CD14-positive monocyte (primary cell): ENCODE data around the gene MALSU1. TPM values are rescaled to one million over a fixed set of nuclear protein-coding genes. Genes with fewer than 3 reads are reported as not detected.

Experiments
- DNase-seq, 3 donors: peaks; one replicate each; pipeline ENCODE4 v3.0.0-alpha.2; 2011 to 2022
- H2AFZ ChIP-seq: 2 replicates; pipeline ENCODE4 v1.6.0; 2012; ENCODE audit warnings: mild to moderate bottlenecking, low read depth, low read length, inconsistent platforms; ENCODE audit not compliant: insufficient read depth, poor library complexity, severe bottlenecking
- H3K27ac ChIP-seq, 2 donors: 1 replicate in 1 of 2; 2 replicates in 1 of 2; pipeline ENCODE4 v1.5.1; 2012 to 2013; ENCODE audit warnings: low read length in 2 of 2, control low read depth in 1 of 2, inconsistent platforms in 1 of 2, low read depth in 1 of 2, mild to moderate bottlenecking in 1 of 2
- H3K27me3 ChIP-seq, 2 donors: one replicate each; pipeline versions ENCODE4 v1.6.0 to v1.6.1; 2011 to 2013; ENCODE audit warnings: low read length in 2 of 2; ENCODE audit not compliant: control insufficient read depth in 2 of 2, insufficient read depth in 2 of 2
- H3K36me3 ChIP-seq, 2 donors: replicated peaks in 1 of 2; 1 replicate in 1 of 2; 2 replicates in 1 of 2; pipeline versions ENCODE4 v1.5.1 to v1.6.1; 2012 to 2013; ENCODE audit warnings: low read length in 2 of 2, control low read depth in 1 of 2, inconsistent platforms in 1 of 2, mild to moderate bottlenecking in 1 of 2; ENCODE audit not compliant: insufficient read depth in 2 of 2, control insufficient read depth in 1 of 2
- H3K4me1 ChIP-seq, 2 donors: 1 replicate in 1 of 2; 2 replicates in 1 of 2; pipeline versions ENCODE4 v1.5.1 to v1.6.1; 2012 to 2013; ENCODE audit warnings: low read length in 2 of 2, control low read depth in 1 of 2, inconsistent platforms in 1 of 2, mild to moderate bottlenecking in 1 of 2, moderate library complexity in 1 of 2; ENCODE audit not compliant: insufficient read depth in 2 of 2, control insufficient read depth in 1 of 2
- H3K4me2 ChIP-seq: replicated peaks from 2 replicates; pipeline ENCODE3; 2012; ENCODE audit warnings: low read length, moderate library complexity, mild to moderate bottlenecking; ENCODE audit not compliant: poor library complexity, severe bottlenecking; ENCODE audit errors: extremely low read depth
- H3K4me3 ChIP-seq, 3 experiments: fragments of 200-600 bp in 1 of 3; sonication (generic) in 1 of 3; replicated peaks in 1 of 3; 1 replicate in 2 of 3; 2 replicates in 1 of 3; pipeline ENCODE4 v1.5.1; 2011 to 2013; ENCODE audit warnings: low read length in 3 of 3, mild to moderate bottlenecking in 3 of 3, control low read depth in 2 of 3, low read depth in 2 of 3, inconsistent platforms in 1 of 3, moderate library complexity in 1 of 3
- H3K79me2 ChIP-seq: 2 replicates; pipeline ENCODE4 v1.6.0; 2012; ENCODE audit warnings: mild to moderate bottlenecking, control low read depth, inconsistent platforms, low read length, moderate library complexity; ENCODE audit not compliant: insufficient read depth
- H3K9ac ChIP-seq: 2 replicates; pipeline ENCODE4 v1.6.0; 2017; ENCODE audit warnings: low read length, mild to moderate bottlenecking; ENCODE audit not compliant: insufficient read depth, poor library complexity, severe bottlenecking
- H3K9me3 ChIP-seq, 2 donors: replicated peaks in 1 of 2; 1 replicate in 1 of 2; 2 replicates in 1 of 2; pipeline versions ENCODE4 v1.5.1 to v1.6.1; 2012 to 2013; ENCODE audit warnings: low read length in 2 of 2, control low read depth in 1 of 2; ENCODE audit not compliant: control insufficient read depth in 1 of 2, insufficient read depth in 1 of 2
- H4K20me1 ChIP-seq: 2 replicates; pipeline ENCODE4 v1.6.0; 2012; ENCODE audit warnings: mild to moderate bottlenecking, low read length, control low read depth, moderate library complexity; ENCODE audit not compliant: insufficient read depth
- H3K27ac Mint-ChIP-seq, 7 donors: one replicate each; pipeline ENCODE4 v1.8.0; 2020; ENCODE audit warnings: mild to moderate bottlenecking in 7 of 7, mixed read lengths in 7 of 7, moderate library complexity in 6 of 7, inconsistent platforms in 2 of 7
- H3K27me3 Mint-ChIP-seq, 3 donors: one replicate each; pipeline ENCODE4 v1.8.0; 2021 to 2022; ENCODE audit warnings: low read depth in 3 of 3, mild to moderate bottlenecking in 3 of 3, mixed read lengths in 3 of 3, moderate library complexity in 3 of 3, inconsistent platforms in 1 of 3
- H3K36me3 Mint-ChIP-seq, 2 donors: one replicate each; pipeline ENCODE4 v1.8.0; 2020; ENCODE audit warnings: mixed read lengths in 2 of 2, inconsistent platforms in 1 of 2, mild to moderate bottlenecking in 1 of 2
- H3K4me1 Mint-ChIP-seq: one replicate; pipeline ENCODE4 v1.8.0; 2020; ENCODE audit warnings: mild to moderate bottlenecking, mixed read lengths
- H3K4me3 Mint-ChIP-seq, 2 donors: one replicate each; pipeline ENCODE4 v1.8.0; 2020; ENCODE audit warnings: mild to moderate bottlenecking in 2 of 2, mixed read lengths in 2 of 2, moderate library complexity in 1 of 2
- H3K9me3 Mint-ChIP-seq, 7 donors: one replicate each; pipeline ENCODE4 v1.8.0; 2020 to 2022; ENCODE audit warnings: mixed read lengths in 7 of 7, mild to moderate bottlenecking in 6 of 7, moderate library complexity in 6 of 7, inconsistent platforms in 2 of 7
- CTCF ChIP-seq: fragments of 200-600 bp; IDR thresholded peaks from one replicate; pipeline ENCODE4 v1.8.0; 2022; ENCODE audit warnings: antibody characterized with exemption, mild to moderate bottlenecking
- WGBS: methylation state at CpG from one replicate; pipeline ENCODE4 v1.1.5; 2013; ENCODE audit warnings: missing lambda C conversion rate; ENCODE audit not compliant: insufficient coverage; 5-methylcytosine and 5-hydroxymethylcytosine counted together
- intact Hi-C, 2 donors: fragments of 100-400 bp; cut with micrococcal nuclease; formaldehyde crosslinking; loops; one replicate each; pipeline versions ENCODE4 v1.15.0 to v1.15.1; 2023
- polyA plus RNA-seq, 3 donors: library from polyadenylated mRNA; depleted of rRNA in 1 of 3; unstranded in 2 of 3; stranded (reverse) in 1 of 3; fragments of 300-500 nt in 2 of 3; fragments of >200 nt in 1 of 3; fragmentation: Illumina TruSeq in 2 of 3; gene quantifications; 1 replicate in 2 of 3; 2 replicates in 1 of 3; pipeline ENCODE4 v1.2.3, GENCODE V29; 2012 to 2021

MALSU1 gene
- polyA plus RNA-seq, 3 donors: 16.8 to 41.5 (median 41.4) TPM

- Histone ChIP-seq H4K20me1 (no peaks in the 10 kb centered on the region), H3K36me3 (no peaks in the 10 kb centered on the region), H3K27me3 (no peaks in the 10 kb centered on the region), H3K9me3 (no peaks in the 10 kb centered on the region), H3K27ac (peak overlapping the region in 1 of 2 donors; percentile 76), H3K4me1 (peaks cover 12 to 26% of the 10 kb centered on the region in 2 donors), H3K79me2 (no peaks in the 10 kb centered on the region), H2AFZ (peak overlapping the region; percentile 75), H3K4me3 (peak overlapping the region in 1 of 3 experiments; percentile 79), H3K9ac (no peak overlapping the region), H3K4me2 (peak overlapping the region; percentile 77)
- WGBS: no CpG with 5 or more reads among the region's 6 CpGs
- intact Hi-C loops: no loop called here
- H3K27ac Mint-ChIP-seq: no peak overlapping the region
- H3K27me3 Mint-ChIP-seq: peaks cover 0 to 1% (median 0%) of the 10 kb centered on the region in 3 donors
- no peak for DNase-seq
- peaks cover 23% of the 10 kb centered on the region for H3K4me1 Mint-ChIP-seq
- no peaks in the 10 kb centered on the region for H3K9me3 Mint-ChIP-seq
- no peak for TF ChIP-seq CTCF
- peaks cover 0 to 3% of the 10 kb centered on the region in 2 donors for H3K36me3 Mint-ChIP-seq
- peak overlapping the region; percentile 84 to 93 for H3K4me3 Mint-ChIP-seq
These were observed 46.5 kb downstream of the MALSU1 start for GRCh38 chr7:23345601-23346000.

- H3K27me3 Mint-ChIP-seq: no peaks in the 10 kb centered on the region
- no peaks in the 10 kb centered on the region for H3K9me3 Mint-ChIP-seq
- no peaks in the 10 kb centered on the region for H3K27me3 ChIP-seq
- peak overlapping the region in 1 of 2 donors; percentile 76 for H3K27ac ChIP-seq
- H3K4me2 ChIP-seq: peak overlapping the region; percentile 77
- peak overlapping the region; percentile 76 to 88 (median 84) for H3K27ac Mint-ChIP-seq
- no peaks in the 10 kb centered on the region for H3K36me3 ChIP-seq
- H3K9ac ChIP-seq: peak overlapping the region; percentile 66
- peak overlapping the region; percentile 84 to 93 for H3K4me3 Mint-ChIP-seq
- H3K4me1 Mint-ChIP-seq: peaks cover 23% of the 10 kb centered on the region
- peak overlapping the region; percentile 75 for H2AFZ ChIP-seq
- H4K20me1 ChIP-seq: no peaks in the 10 kb centered on the region
- no peaks in the 10 kb centered on the region for H3K79me2 ChIP-seq
- H3K9me3 ChIP-seq: no peaks in the 10 kb centered on the region
- TF ChIP-seq CTCF: no peak
- WGBS: 2% methylated on average over 7 of the region's 8 CpGs
- DNase-seq: no peak
- H3K36me3 Mint-ChIP-seq: peaks cover 0 to 3% of the 10 kb centered on the region in 2 donors
- H3K4me1 ChIP-seq: peaks cover 12 to 26% of the 10 kb centered on the region in 2 donors
- intact Hi-C loops: no loop called here
- peak overlapping the region; percentile 49 to 79 (median 51) for H3K4me3 ChIP-seq
These were observed 47.2 kb downstream of the MALSU1 start for GRCh38 chr7:23346316-23346715.
